Activated B cell treated with CpG ODN at 0.5 μM for 24 hours (primary cell): ENCODE results near the gene MCAM. TPM values are rescaled to one million over a fixed set of nuclear protein-coding genes. Genes with fewer than 3 reads are reported as not detected.
A peak's percentile ranks its signal among the peaks of the same experiment; 100 is the strongest.

Experiments used
- ATAC-seq: fragments of 200-7000 bp; cut with Tn5 transposase; one replicate; pipeline ENCODE4 v1.10.0; 2021; ENCODE audit warnings: low read depth, mild to moderate bottlenecking, moderate library complexity
- CTCF ChIA-PET: fragments of 350-600 bp; sonication (Branson Sonifier 250); formaldehyde crosslinking; loops from one replicate; lab custom pipeline; 2021; ENCODE audit warnings: antibody characterized with exemption; lab: Charles Lee
- POLR2A ChIA-PET: fragments of 350-600 bp; sonication (Branson Sonifier 250); formaldehyde crosslinking; loops from one replicate; lab custom pipeline; 2021; ENCODE audit warnings: antibody characterized with exemption; lab: Charles Lee
- DNase-seq: peaks from one replicate; pipeline ENCODE4 v3.0.0; 2022
- H3K27ac Mint-ChIP-seq: one replicate; pipeline ENCODE4 v1.8.0; 2020; ENCODE audit warnings: mixed read lengths
- H3K27me3 Mint-ChIP-seq: one replicate; pipeline ENCODE4 v1.8.0; 2021; ENCODE audit warnings: mixed read lengths
- H3K36me3 Mint-ChIP-seq: one replicate; pipeline ENCODE4 v1.8.0; 2021; ENCODE audit warnings: low read depth, mixed read lengths
- H3K4me1 Mint-ChIP-seq: one replicate; pipeline ENCODE4 v1.8.0; 2021; ENCODE audit warnings: mixed read lengths
- H3K4me3 Mint-ChIP-seq: one replicate; pipeline ENCODE4 v1.8.0; 2020; ENCODE audit warnings: mild to moderate bottlenecking, mixed read lengths
- H3K9me3 Mint-ChIP-seq: one replicate; pipeline ENCODE4 v1.8.0; 2020; ENCODE audit warnings: mixed read lengths
- intact Hi-C: fragments of 100-400 bp; cut with micrococcal nuclease; formaldehyde crosslinking; loops from one replicate; pipeline ENCODE4 v1.15.1; 2024
- total RNA-seq: library from RNA; stranded (reverse); gene quantifications from 2 replicates; pipeline ENCODE4 v1.2.3, GENCODE V29; 2022
- TF ChIP-seq, protein P1 (sequence below): fragments of 200-600 bp; IDR thresholded peaks from one replicate; pipeline ENCODE4 v1.8.0; 2022; ENCODE audit warnings: antibody characterized with exemption, mild to moderate bottlenecking

Gene MCAM
- total RNA-seq, 1 donor from 2014 or later = 0.20 TPM

DNA sequence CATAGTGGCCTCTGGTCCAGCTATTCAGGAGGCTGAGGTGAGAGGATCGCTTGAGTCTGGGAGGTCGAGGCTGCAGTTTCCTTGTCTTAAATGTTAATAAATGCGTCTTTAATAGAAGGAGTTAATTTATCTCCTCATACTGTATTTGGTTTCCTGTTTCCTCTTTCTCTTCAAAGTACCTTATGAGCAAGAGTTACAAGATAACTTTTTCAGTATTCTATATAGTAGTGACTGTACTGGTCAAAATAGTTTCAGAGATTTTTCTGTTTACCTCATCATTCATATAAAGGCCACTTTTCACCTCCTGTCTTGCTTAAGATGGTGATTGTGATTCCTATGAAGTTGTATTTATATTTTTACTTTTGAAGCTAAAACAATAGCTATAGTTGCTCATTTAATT lies 50.9 kb downstream of the MCAM start:
- POLR2A ChIA-PET = no interaction called here
- Mint-ChIP-seq H3K4me3 (peak overlapping the region; percentile 15), H3K9me3 (no peaks in the 10 kb centered on the region), H3K4me1 (peaks cover 18% of the 10 kb centered on the region), H3K36me3 (peaks cover 4% of the 10 kb centered on the region), H3K27ac (no peak overlapping the region), H3K27me3 (no peaks in the 10 kb centered on the region)
- intact Hi-C loops = no loop called here
- DNase-seq = no peak
- TF ChIP-seq, protein P1, sequence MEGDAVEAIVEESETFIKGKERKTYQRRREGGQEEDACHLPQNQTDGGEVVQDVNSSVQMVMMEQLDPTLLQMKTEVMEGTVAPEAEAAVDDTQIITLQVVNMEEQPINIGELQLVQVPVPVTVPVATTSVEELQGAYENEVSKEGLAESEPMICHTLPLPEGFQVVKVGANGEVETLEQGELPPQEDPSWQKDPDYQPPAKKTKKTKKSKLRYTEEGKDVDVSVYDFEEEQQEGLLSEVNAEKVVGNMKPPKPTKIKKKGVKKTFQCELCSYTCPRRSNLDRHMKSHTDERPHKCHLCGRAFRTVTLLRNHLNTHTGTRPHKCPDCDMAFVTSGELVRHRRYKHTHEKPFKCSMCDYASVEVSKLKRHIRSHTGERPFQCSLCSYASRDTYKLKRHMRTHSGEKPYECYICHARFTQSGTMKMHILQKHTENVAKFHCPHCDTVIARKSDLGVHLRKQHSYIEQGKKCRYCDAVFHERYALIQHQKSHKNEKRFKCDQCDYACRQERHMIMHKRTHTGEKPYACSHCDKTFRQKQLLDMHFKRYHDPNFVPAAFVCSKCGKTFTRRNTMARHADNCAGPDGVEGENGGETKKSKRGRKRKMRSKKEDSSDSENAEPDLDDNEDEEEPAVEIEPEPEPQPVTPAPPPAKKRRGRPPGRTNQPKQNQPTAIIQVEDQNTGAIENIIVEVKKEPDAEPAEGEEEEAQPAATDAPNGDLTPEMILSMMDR = no peak
- peak; percentile 31 for ATAC-seq
- CTCF ChIA-PET = no interaction called here

DNA sequence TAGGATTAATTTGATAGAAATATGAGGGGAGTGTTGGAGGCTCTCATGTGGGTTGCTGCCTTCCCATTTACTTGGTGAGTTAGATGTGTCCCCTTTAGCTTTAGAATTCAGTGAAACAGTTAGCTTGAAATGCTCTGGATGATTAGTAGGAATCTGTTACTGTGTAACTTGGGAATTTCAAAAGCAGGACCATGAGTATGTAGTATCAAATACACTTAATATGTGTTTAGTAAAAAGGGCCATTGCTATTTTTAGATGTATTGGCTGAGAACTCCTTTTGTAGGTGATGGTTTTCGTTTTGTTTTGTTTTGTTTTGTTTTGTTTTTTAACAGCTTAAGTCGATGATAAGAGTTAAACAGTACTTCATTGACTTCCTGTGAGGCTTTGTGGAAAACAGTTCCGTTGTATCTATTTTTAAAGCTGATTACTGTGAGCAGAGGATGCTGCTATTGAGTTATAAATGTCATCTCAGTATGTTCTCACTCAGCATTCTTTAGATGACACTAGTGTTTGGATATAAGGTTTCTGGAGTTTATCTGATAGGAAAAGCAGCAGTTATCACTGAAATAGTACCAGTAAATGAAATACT lies 53.5 kb downstream of the MCAM start:
- no peaks in the 10 kb centered on the region for H3K27me3 Mint-ChIP-seq
- POLR2A ChIA-PET = interaction anchor here (0.5 to 2.1 kb wide), 5 partner anchors 57 to 483 kb away, joined by 3 to 6 read pairs (median 5); partner anchors contain the start of genes CBL and DDX6
- peaks cover 2% of the 10 kb centered on the region for H3K36me3 Mint-ChIP-seq
- ATAC-seq (no peak), DNase-seq (no peak)
- no peaks in the 10 kb centered on the region for H3K9me3 Mint-ChIP-seq
- H3K4me3 Mint-ChIP-seq = no peak overlapping the region
- TF ChIP-seq, protein P1 = no peak
- intact Hi-C loops = loop anchor here (2.0 kb wide), 2 partner anchors 15 to 21 kb away; no protein-coding TSS in a partner anchor
- peaks cover 42% of the 10 kb centered on the region for H3K4me1 Mint-ChIP-seq
- CTCF ChIA-PET = interaction anchor here (1.0 to 1.6 kb wide), 4 partner anchors 20 to 59 kb away, joined by 3 to 4 read pairs (median 4); no protein-coding TSS in a partner anchor
- no peak overlapping the region for H3K27ac Mint-ChIP-seq

GRCh38 chr11:119262668-119263351 lies 54.1 kb downstream of the MCAM start:
- TF ChIP-seq, protein P1 = no peak
- DNase-seq (no peak), ATAC-seq (no peak)
- Mint-ChIP-seq H3K9me3 (no peaks in the 10 kb centered on the region), H3K4me1 (peaks cover 48% of the 10 kb centered on the region), H3K27ac (no peak overlapping the region), H3K27me3 (no peaks in the 10 kb centered on the region), H3K4me3 (no peak overlapping the region), H3K36me3 (no peaks in the 10 kb centered on the region)
- CTCF ChIA-PET = interaction anchor here (1.0 to 1.6 kb wide), 4 partner anchors 21 to 58 kb away, joined by 3 to 4 read pairs (median 4); no protein-coding TSS in a partner anchor
- POLR2A ChIA-PET = interaction anchor here (0.6 to 2.1 kb wide), 3 partner anchors 56 to 483 kb away, joined by 3 to 6 read pairs (median 5); partner anchors contain the start of genes CBL and DDX6
- intact Hi-C loops = loop anchor here (2.0 kb wide), 2 partner anchors 14 to 22 kb away; no protein-coding TSS in a partner anchor

DNA sequence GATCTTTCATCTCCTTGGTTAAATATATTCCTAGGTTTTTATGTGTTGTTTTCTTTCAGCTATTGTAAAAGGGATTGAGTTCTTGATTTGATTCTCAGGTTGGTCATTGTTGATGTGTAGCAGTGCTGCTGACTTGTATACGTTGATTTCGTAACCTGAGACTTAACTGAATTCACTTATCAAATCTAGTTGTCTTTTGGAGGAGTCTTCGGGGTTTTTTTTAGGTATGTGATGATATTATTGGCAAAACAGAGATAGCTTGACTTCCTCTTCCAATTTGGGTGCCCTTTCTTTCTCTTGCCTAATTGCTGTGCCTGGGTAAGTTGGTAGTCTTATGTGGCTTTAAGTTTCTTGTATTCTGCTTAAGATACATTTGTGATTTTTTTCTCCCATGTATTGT lies 57.9 kb downstream of the MCAM start:
- ATAC-seq (no peak), DNase-seq (no peak)
- CTCF ChIA-PET = interaction anchor here (0.5 to 2.2 kb wide), 3 partner anchors 25 to 176 kb away, joined by 3 to 7 read pairs (median 6); partner anchors contain the start of gene CBL
- Mint-ChIP-seq H3K4me3 (peak overlapping the region; percentile 36), H3K4me1 (peaks cover 39% of the 10 kb centered on the region), H3K36me3 (peaks cover 6% of the 10 kb centered on the region), H3K9me3 (no peaks in the 10 kb centered on the region), H3K27ac (peak overlapping the region; percentile 79), H3K27me3 (no peaks in the 10 kb centered on the region)
- TF ChIP-seq, protein P1 = no peak
- POLR2A ChIA-PET = interaction anchor here (0.5 to 2.1 kb wide), 5 partner anchors 10 to 138 kb away, joined by 3 to 12 read pairs (median 5); partner anchors contain the start of genes HINFP and NLRX1
- intact Hi-C loops = no loop called here

Other genes starting within 250 kb of the MCAM start
- 49.6 and 53.6 TPM in 2 replicates for gene VPS11, start 249.3 kb downstream of the MCAM start, total RNA-seq
- gene HMBS, start 232.2 kb downstream of the MCAM start, total RNA-seq = 17.5 and 26.9 TPM in 2 replicates
- 31.0 and 33.1 TPM in 2 replicates for gene DPAGT1, start 215.3 kb downstream of the MCAM start, total RNA-seq
- gene C2CD2L, start 209.8 kb downstream of the MCAM start, total RNA-seq = 6.5 and 6.7 TPM in 2 replicates
- 47.8 and 62.6 TPM in 2 replicates for gene HINFP, start 195.6 kb downstream of the MCAM start, total RNA-seq
- gene ABCG4, start 168.1 kb downstream of the MCAM start, total RNA-seq = not detected in 2 replicates
- 9.8 TPM in 2 replicates for gene NLRX1, start 148.4 kb downstream of the MCAM start, total RNA-seq
- gene NHERF4, start 131.7 kb downstream of the MCAM start, total RNA-seq = 0.13 and 0.27 TPM in 2 replicates
- 26.2 and 27.8 TPM in 2 replicates for gene CBL, start 110.8 kb downstream of the MCAM start, total RNA-seq
- 20.1 and 21.2 TPM in 2 replicates for gene RNF26, start 17.4 kb upstream of the MCAM start, total RNA-seq
- not detected in 2 replicates for gene C1QTNF5, start 23.8 kb upstream of the MCAM start, total RNA-seq
- gene MFRP, start 29.6 kb upstream of the MCAM start, total RNA-seq = not detected in 2 replicates
- gene USP2, start 64.6 kb upstream of the MCAM start, total RNA-seq = 0.24 TPM in 1 of 2 replicates, not detected in the other
- not detected in 2 replicates for gene THY1, start 106.0 kb upstream of the MCAM start, total RNA-seq